ENCODE measurements around the gene LRRC3. TPM values are rescaled to one million over a fixed set of nuclear protein-coding genes. Genes with fewer than 3 reads are reported as not detected.

Gene LRRC3
- total RNA-seq, 1 donor from 2014 or later = 10.4 TPM

DNA sequence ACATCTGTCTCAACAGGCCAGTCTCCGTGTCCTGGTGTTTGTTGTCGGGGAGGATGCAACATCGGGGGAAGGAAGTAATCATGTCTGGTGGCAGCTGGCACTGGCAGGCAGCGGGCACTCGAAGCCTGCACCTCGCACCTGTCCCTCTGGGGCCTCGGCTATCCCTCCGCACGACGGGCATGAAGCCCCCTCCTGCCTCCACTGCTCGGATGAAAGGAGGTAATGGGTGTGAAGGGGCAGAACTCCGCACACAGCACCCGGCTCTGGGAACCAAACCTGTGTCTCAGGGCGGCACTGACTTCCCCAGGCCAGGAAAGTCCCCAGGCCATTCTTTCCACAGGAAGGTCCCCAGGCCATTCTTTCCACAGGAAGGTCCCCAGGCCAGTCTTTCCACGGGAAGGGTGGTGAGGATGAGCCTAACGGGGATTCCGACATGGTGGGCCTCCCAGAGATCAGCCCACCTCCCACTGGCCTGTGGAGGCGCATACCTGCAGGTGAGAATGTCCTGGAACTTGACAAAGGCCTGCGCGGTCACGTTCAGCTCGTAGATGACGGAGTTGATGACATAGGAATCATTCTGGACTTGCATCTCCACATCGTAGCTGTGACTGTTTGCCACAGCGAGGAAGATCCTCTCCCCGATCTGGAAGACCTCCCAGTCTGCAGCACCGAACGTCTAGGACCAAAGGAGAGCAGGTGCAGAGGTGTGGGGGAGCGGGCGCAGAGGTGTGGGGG lies 53.6 kb downstream of the LRRC3 start:
- no peak for DNase-seq (ENCODE audit: extremely low read depth, low read depth, low spot score)

DNA sequence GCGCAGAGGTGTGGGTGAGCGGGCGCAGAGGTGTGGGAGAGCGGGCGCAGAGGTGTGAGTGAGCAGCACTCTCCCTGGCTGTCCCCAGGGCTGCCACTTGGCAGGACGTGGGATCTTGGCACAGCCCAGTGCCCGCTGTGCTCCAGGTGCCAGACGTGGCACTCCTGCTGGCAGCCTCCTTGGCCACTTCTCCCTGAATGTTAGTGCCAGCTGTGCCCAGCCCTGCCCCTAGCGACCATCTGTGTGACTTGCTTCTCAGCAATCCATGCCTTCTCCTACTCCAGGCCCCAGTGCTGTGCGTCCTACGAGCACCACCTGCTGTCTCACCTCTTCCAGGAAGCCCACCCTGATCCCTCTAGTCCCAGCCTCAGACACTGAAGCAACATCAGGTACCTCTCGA lies 54.2 kb downstream of the LRRC3 start:
- no peak for DNase-seq (ENCODE audit: extremely low read depth, low read depth, low spot score)

DNA sequence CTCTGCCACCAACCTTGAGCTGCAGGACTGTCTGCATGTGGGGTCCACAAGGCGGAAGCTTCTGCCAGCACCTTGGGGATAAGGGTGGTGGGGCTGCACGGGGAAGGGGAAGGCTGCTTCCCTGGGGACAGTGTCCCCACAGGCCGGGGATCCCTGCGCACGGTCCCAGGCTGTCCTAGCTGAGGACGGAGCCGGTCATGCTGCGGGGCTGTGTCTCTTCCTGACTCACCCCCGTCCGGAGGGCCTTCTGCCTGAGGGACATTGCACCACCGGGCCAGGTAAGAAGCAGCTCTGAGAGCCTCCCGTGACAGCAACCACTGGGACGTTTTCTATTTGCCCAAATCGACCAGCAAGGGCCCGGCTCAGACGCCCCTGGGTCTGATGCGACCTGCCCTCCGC lies 54.8 kb downstream of the LRRC3 start:
- no peak for DNase-seq (ENCODE audit: extremely low read depth, low read depth, low spot score)

DNA sequence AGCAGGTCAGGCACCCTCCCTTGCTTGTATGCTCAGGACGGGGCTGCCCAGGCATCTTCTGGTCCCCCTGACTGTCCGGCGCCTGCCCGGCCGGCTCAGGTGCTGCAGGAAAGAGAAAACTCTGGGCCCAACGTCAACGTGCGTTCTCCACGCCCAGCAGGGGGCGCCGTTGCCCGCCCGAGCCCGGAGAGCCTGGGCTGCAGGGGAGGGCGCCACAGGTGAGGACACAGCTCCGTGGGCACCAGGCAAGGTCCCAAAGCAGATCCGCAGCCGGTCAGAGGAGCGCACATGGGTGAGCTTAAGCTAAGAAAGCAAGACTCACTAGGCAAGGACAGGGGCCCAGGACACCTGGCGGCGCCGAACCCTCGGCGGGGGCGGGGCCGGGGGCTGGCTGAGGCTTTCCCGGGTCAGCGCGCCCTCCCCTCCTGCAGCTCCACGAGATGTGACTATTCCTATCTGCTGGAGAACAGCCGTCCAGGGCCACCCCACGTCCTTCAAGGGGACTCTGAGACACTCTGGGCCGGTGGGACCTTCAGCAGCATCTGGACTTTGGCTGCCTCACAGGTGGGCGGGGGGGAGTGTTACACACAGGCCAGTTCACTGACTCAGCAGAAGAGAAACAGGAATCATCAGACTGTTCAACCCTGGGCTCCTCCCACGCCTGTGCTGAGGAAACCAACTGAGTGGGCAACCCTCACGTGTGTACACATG lies 55.4 kb downstream of the LRRC3 start:
- DNase-seq (ENCODE audit: extremely low read depth, low read depth, low spot score) = no peak

DNA sequence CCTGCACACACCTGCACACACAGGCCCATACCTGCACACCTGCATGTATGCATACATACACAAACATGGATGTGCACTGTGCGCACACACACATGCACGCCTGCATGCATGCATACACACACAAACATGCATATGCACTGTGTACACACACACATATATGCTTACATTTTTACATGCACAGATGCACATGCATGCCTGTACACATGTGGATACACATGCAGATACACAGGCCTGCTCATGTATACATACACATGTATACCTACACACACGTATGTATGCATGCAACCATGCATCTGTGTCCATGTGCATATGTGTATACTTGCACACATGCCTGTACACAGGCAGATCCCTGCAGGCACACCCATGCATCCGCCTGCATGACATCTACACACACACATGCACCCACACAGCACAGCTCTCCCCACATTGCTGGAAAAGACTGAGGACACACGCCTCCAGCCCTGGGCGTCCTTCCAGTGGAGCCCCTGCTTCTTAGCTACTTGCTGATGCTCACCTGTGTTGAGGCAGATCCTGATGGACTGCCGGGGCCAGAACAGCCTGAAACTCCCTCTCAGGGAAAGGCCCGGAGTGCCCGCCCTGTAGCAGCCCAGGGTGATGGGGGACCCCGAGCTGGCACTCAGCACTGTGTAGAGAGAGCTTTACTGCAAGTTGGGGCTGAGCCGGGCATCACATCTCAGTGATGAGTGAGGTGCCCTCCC lies 56.1 kb downstream of the LRRC3 start:
- DNase-seq (ENCODE audit: extremely low read depth, low read depth, low spot score) = no peak

Other genes starting within 250 kb of the LRRC3 start
- 4.1 and 26.4 TPM in 2 replicates for gene ICOSLG, start 214.6 kb upstream of the LRRC3 start, total RNA-seq
- gene DNMT3L, start 193.6 kb upstream of the LRRC3 start, total RNA-seq = not detected in 2 replicates
- gene AIRE, start 169.6 kb upstream of the LRRC3 start, total RNA-seq = not detected in 2 replicates
- 193 and 245 TPM in 2 replicates for gene PFKL, start 155.5 kb upstream of the LRRC3 start, total RNA-seq
- 14.8 and 19.3 TPM in 2 replicates for gene CFAP410, start 116.1 kb upstream of the LRRC3 start, total RNA-seq
- gene TRPM2, start 101.9 kb upstream of the LRRC3 start, total RNA-seq = 3.4 and 5.7 TPM in 2 replicates
- gene KRTAP10-1, start 84.7 kb downstream of the LRRC3 start, total RNA-seq = not detected in 2 replicates
- not detected in 2 replicates for gene KRTAP10-2, start 96.0 kb downstream of the LRRC3 start, total RNA-seq
- gene KRTAP10-3, start 103.3 kb downstream of the LRRC3 start, total RNA-seq = not detected in 2 replicates
- gene KRTAP10-4, start 118.2 kb downstream of the LRRC3 start, total RNA-seq = not detected in 2 replicates
- not detected in 2 replicates for gene KRTAP10-5, start 125.1 kb downstream of the LRRC3 start, total RNA-seq
- gene KRTAP10-6, start 137.0 kb downstream of the LRRC3 start, total RNA-seq = not detected in 2 replicates
- gene KRTAP10-7, start 145.1 kb downstream of the LRRC3 start, total RNA-seq = not detected in 2 replicates
- gene KRTAP10-8, start 156.6 kb downstream of the LRRC3 start, total RNA-seq = not detected in 2 replicates
- gene KRTAP10-9, start 171.6 kb downstream of the LRRC3 start, total RNA-seq = not detected in 2 replicates
- not detected in 2 replicates for gene KRTAP10-10, start 181.8 kb downstream of the LRRC3 start, total RNA-seq
- not detected in 2 replicates for gene KRTAP10-11, start 190.9 kb downstream of the LRRC3 start, total RNA-seq
- gene KRTAP12-4, start 199.1 kb downstream of the LRRC3 start, total RNA-seq = not detected in 2 replicates
- gene KRTAP12-3, start 202.4 kb downstream of the LRRC3 start, total RNA-seq = not detected in 2 replicates
- gene KRTAP12-2, start 211.4 kb downstream of the LRRC3 start, total RNA-seq = not detected in 2 replicates
- gene KRTAP12-1, start 226.7 kb downstream of the LRRC3 start, total RNA-seq = not detected in 2 replicates
- not detected in 2 replicates for gene KRTAP10-12, start 241.7 kb downstream of the LRRC3 start, total RNA-seq

Measured in glomerular endothelial cell (primary cell).